ENCODE results near the gene GNAS-AS1.

GNAS-AS1 gene

DNA sequence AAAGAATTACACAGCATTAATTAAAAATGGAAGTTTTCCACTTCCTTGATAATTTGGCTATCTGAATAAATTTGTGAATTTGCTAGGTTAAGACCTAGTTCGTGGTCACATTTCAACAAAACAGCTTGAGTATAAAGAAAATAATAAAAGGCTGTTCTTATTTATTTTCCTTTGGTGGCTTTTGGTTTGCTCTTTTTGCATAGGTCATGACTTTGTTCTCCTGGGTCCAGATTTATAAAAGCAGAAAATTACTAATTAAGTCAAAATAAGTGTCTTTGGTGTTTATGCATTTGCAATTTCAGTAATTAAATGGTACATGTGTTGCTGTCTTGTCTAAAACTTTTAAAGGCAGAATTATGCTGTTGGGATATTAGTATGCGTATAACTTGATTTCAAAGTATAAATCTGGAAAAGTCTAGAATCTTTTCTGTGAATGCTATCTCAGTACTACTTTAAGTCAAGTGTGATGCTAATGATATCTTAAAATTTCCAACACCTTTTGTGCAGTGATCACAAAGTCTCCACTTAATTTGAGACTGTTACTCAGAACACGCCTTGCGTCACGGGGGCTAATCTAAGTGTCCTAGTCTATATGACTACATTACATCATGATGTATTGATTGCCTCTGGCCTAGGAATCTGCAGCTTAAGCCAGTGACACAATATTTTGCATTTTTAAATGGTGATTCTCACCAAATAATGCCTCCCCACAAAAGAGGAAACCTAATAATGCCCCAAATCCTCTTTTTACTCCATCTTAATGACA lies 42.8 kb upstream of the GNAS-AS1 start:
- FAIRE-seq (peak; percentile 9), DNase-seq (ENCODE audit: insufficient read length, low spot score) (no peak)
- no peak for TF ChIP-seq TAF1 (IDR thresholded peaks at IDR 0.05; ENCODE audit: low read depth, low read length)
- no peak for TF ChIP-seq POLR2AphosphoS5 (IDR thresholded peaks at IDR 0.05; ENCODE audit: low read depth, low read length)
- no peak for TF ChIP-seq POLR2A (IDR thresholded peaks at IDR 0.05; ENCODE audit: low read depth, low read length)
- TF ChIP-seq POU2F2 (IDR thresholded peaks at IDR 0.05; ENCODE audit: low read depth, low read length), result no peak
- TF ChIP-seq PAX5 (IDR thresholded peaks at IDR 0.05; ENCODE audit: insufficient read depth, low read length, severe bottlenecking), result no peak
- TF ChIP-seq SPI1 (IDR thresholded peaks at IDR 0.05; ENCODE audit: low read depth, low read length), result no peak

DNA sequence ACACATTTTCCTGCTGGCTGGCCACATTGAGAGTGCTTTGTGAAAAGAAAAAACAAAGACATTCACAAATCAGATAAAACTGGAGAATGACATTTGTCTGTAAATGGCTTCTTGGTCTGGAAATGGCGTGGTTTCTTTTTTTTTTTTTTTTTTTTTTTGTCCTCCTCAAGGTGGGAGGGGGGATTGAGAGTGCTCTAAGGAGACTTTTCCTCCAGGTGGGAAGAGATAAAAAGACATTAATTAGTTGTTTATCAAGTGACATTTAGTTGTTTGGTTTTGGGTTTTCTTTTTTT lies 42.2 kb upstream of the GNAS-AS1 start:
- FAIRE-seq (no peak), DNase-seq (ENCODE audit: insufficient read length, low spot score) (no peak)
- TF ChIP-seq TAF1 (IDR thresholded peaks at IDR 0.05; ENCODE audit: low read depth, low read length) (no peak), POLR2A (IDR thresholded peaks at IDR 0.05; ENCODE audit: low read depth, low read length) (no peak), SPI1 (IDR thresholded peaks at IDR 0.05; ENCODE audit: low read depth, low read length) (no peak), POLR2AphosphoS5 (IDR thresholded peaks at IDR 0.05; ENCODE audit: low read depth, low read length) (no peak), PAX5 (IDR thresholded peaks at IDR 0.05; ENCODE audit: insufficient read depth, low read length, severe bottlenecking) (no peak), POU2F2 (IDR thresholded peaks at IDR 0.05; ENCODE audit: low read depth, low read length) (no peak)

DNA sequence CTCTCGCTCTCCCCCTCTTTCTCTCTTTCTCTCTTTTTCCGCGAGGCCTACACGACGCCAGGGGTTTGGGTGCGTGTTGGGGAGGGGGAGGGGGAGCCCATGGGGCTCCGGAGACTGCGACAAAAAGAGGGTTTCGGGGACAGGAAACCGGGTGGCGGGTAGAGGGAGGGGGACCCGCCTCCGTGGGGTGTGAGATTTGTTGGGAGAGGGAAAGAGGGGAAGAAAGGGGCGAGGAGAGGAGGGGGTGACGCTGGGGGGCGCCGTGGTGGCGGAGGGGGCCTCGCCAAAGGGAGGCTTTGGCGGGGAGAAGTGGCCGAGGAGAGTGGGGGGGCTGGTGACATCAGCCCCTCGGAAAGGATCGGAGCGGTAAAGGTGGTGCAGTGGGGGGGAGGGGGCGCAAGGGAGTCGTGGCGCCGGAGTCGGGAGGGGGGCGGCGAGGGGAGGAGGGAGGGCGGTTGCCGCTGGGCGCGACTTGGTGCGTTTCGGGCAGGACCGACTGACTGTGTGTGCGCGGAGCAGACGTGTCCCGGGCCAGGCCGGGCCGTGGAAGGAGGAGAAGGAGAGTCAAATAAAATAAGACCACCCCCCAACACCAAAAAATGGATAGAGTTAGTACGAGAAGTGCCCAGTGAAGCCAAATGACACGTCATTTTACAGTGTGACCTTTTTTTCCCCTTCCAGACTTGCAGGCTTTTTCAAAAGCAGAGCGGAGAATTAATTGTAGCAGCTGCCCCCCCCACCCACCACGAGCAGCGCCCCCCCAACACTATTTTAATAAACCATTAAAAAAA lies 41.6 kb upstream of the GNAS-AS1 start:
- peak; percentile 65 for DNase-seq (ENCODE audit: insufficient read length, low spot score)
- TF ChIP-seq POU2F2 (IDR thresholded peaks at IDR 0.05; ENCODE audit: low read depth, low read length), result no peak
- peak; percentile 74 for TF ChIP-seq POLR2A (IDR thresholded peaks at IDR 0.05; ENCODE audit: low read depth, low read length)
- TF ChIP-seq POLR2AphosphoS5 (IDR thresholded peaks at IDR 0.05; ENCODE audit: low read depth, low read length), result no peak; the same call in 1 of the 2 replicates
- peak; percentile 81 for FAIRE-seq

DNA sequence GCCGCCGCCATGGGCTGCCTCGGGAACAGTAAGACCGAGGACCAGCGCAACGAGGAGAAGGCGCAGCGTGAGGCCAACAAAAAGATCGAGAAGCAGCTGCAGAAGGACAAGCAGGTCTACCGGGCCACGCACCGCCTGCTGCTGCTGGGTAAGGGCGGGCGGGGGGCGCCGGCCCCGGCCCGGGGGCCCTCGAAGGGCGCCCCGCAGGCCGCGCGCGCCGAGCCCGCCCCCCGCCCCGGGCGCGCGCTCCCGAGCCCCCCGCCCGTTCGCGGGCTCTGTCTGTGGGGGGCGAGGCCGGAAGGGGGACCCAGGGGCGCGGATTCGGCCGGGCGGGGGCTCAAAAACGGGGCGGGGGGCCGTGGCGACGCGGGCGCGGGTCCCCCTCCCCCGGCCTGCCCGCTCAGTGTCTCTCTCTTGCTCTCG lies 41.0 kb upstream of the GNAS-AS1 start:
- no peak for FAIRE-seq
- peak; percentile 22 for DNase-seq (ENCODE audit: insufficient read length, low spot score)
- TF ChIP-seq SPI1 (IDR thresholded peaks at IDR 0.05; ENCODE audit: low read depth, low read length) (no peak), PAX5 (IDR thresholded peaks at IDR 0.05; ENCODE audit: insufficient read depth, low read length, severe bottlenecking) (no peak), POLR2A (IDR thresholded peaks at IDR 0.05; ENCODE audit: low read depth, low read length) (no peak), TAF1 (IDR thresholded peaks at IDR 0.05; ENCODE audit: low read depth, low read length) (no peak), POLR2AphosphoS5 (IDR thresholded peaks at IDR 0.05; ENCODE audit: low read depth, low read length) (no peak), POU2F2 (IDR thresholded peaks at IDR 0.05; ENCODE audit: low read depth, low read length) (no peak)

DNA sequence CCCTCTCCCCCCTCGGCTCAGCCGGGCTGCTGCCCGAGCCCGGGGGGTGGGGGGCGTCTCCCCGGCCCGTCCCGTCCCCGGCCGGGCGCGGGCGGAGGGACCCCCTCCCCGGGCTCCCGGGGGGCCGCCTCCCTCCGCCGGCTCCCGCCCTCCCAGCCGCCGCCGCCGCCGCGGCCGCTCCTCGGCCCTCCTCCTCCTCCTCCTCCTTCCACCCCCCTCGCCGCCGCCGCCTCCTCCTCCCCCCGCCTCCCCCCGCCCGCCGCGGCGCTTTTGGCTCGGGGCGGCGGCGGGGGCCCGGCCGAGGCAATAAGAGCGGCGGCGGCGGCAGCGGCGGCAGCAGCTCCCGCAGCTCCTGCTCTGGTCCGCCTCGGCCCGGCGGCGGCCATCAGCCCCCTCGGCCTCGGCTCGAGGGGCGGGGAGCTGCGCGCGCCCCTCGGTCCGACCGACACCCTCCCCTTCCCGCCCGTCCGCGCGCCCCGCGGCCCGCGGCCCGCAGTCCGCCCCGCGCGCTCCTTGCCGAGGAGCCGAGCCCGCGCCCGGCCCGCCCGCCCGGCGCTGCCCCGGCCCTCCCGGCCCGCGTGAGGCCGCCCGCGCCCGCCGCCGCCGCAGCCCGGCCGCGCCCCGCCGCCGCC lies 40.5 kb upstream of the GNAS-AS1 start:
- TF ChIP-seq POU2F2 (IDR thresholded peaks at IDR 0.05; ENCODE audit: low read depth, low read length), result no peak
- TF ChIP-seq POLR2AphosphoS5 (IDR thresholded peaks at IDR 0.05; ENCODE audit: low read depth, low read length), result peak; percentile 55; the same call in 1 of the 2 replicates
- no peak for TF ChIP-seq PAX5 (IDR thresholded peaks at IDR 0.05; ENCODE audit: insufficient read depth, low read length, severe bottlenecking)
- peak; percentile 37 for TF ChIP-seq POLR2A (IDR thresholded peaks at IDR 0.05; ENCODE audit: low read depth, low read length)
- DNase-seq (ENCODE audit: insufficient read length, low spot score) (peak; percentile 61), FAIRE-seq (no peak)

DNA sequence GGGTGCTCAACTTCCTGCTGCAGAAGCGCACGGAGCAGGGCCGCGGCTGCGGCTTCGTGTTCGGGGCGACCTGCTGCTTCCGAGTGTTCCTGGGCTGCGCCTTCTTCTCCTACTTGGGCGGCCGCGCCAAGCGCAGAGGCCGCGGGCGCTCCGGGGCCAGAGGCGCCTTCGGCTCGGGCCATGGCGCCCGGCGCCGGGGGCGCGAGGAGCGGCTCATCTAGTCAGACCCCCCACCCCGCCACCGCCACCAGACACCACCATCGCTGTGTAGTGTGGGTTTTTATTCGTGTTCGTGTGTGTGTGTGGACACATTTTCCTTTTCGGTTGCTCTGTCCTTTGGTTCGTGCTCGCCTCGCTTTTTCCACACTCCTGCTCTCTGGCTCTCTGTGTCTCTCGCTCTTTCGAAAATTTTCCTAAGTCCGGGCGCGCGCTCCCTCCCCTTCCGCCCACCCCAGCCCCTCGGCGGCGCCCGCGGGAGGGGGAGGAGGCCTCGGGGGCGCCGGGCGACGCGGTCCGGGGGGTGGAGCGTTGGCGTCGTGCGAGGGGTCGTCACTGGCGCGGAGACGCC lies 39.9 kb upstream of the GNAS-AS1 start:
- DNase-seq (ENCODE audit: insufficient read length, low spot score), result peak; percentile 35
- 0 out of 2 replicates have a peak, but pooled peaks have one; percentile 29 for TF ChIP-seq POLR2AphosphoS5 (IDR thresholded peaks at IDR 0.05; ENCODE audit: low read depth, low read length)
- no peak; the same call in 1 of the 2 replicates for TF ChIP-seq TAF1 (IDR thresholded peaks at IDR 0.05; ENCODE audit: low read depth, low read length)
- peak; percentile 63 for FAIRE-seq

DNA sequence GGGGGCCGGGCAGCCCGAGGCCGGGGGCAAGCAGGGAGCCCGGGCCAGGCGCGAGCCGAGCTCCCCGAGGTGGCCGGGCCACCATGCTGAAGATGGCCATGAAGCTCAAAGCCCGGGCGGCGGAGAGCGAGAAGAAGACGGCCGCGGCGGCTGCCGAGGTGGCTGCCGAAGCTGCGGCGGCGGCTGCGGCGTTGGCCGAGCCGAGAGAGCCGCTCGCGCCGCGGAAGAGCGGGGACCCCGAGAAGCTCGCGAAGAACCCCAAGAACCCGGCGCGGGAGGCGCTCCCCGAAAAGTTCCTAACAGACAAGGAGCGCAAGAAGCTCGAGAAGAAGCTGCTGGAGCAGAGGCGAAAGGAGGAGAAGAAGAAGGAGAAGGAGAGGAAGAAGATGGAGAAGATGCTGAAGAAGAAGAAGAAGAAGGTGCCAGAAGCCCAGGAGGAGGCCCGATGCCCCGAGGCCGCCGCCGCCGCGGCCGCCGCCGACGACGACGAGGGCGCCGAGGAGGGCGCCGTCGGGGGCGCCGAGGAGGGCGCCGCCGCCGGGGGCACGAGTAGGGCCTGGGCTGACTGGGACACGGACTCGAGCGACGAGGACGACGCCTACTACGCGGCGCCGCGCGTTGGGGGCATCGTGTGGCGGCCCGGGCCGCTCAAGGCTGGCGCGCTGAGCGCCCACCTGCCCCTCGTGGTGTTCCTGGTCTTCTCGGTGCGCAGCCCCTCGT lies 39.3 kb upstream of the GNAS-AS1 start:
- no peak for FAIRE-seq
- no peak for DNase-seq (ENCODE audit: insufficient read length, low spot score)
- TF ChIP-seq POU2F2 (IDR thresholded peaks at IDR 0.05; ENCODE audit: low read depth, low read length) (no peak), POLR2A (IDR thresholded peaks at IDR 0.05; ENCODE audit: low read depth, low read length) (no peak)

DNA sequence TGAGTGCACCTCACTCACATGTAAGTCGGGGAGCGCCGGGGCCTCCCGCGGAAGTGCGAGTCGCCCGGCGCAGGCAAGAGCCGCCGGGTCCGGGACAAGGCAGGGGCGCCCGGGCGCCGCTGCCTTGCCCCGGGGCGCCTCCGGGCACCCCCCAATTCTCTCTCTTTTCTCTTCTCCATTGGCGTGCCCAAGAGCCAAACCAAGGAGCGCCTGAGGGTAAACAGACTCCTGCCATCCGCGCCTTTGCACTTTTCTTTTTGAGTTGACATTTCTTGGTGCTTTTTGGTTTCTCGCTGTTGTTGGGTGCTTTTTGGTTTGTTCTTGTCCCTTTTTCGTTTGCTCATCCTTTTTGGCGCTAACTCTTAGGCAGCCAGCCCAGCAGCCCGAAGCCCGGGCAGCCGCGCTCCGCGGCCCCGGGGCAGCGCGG lies 38.6 kb upstream of the GNAS-AS1 start:
- FAIRE-seq (no peak), DNase-seq (ENCODE audit: insufficient read length, low spot score) (no peak)
- TF ChIP-seq POLR2A (IDR thresholded peaks at IDR 0.05; ENCODE audit: low read depth, low read length) (no peak), POLR2AphosphoS5 (IDR thresholded peaks at IDR 0.05; ENCODE audit: low read depth, low read length) (no peak), PAX5 (IDR thresholded peaks at IDR 0.05; ENCODE audit: insufficient read depth, low read length, severe bottlenecking) (no peak)

DNA sequence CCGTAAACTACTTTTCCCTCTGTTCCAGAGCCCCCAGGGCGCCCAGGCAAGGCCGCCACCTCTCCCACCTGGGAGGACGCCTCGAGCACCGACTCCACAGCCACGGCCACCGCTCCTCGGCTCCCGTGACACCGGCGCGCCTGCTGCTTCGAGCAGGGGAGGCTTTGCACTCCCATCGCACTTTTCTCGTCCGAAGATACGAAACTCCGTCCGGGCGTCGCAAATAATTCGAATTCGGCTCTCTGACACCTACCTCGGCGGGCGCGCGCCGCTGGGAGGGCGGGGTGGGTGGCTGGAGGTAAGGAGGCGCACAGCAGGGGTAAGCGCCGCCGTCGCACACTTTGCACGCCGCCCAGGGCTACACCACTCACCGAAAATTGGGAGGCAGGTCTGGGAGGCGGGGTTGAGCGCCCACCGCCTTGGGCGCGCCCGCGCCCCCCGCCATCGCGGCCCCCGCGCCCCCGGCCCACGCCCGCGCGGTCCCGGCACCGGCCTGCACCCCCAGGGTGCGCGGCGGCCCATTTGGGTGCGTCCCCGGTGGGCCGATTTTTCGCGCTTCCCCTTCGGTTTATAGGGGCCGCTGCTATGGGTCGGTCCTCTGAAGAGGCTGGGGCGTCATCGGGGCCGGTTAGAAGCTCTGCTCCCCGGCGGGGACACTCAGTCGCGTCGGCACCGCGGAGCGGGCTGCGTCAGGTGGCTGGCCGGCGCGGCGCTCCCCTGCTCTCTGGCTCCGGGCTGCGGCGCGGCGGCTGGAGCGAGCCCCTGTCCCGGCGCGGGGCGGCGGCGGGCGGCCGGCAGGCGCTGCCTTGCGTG lies 38.0 kb upstream of the GNAS-AS1 start:
- DNase-seq (ENCODE audit: insufficient read length, low spot score) (peak; percentile 71), FAIRE-seq (peak; percentile 47)

More for the DNA sequence above, 38.0 kb upstream of the GNAS-AS1 start:
- TF ChIP-seq TAF1 (IDR thresholded peaks at IDR 0.05; ENCODE audit: low read depth, low read length) (peak; percentile 95), SPI1 (IDR thresholded peaks at IDR 0.05; ENCODE audit: low read depth, low read length) (no peak), POU2F2 (IDR thresholded peaks at IDR 0.05; ENCODE audit: low read depth, low read length) (peak; percentile 79; the same call in 1 of the 2 replicates), POLR2AphosphoS5 (IDR thresholded peaks at IDR 0.05; ENCODE audit: low read depth, low read length) (peak; percentile 97), PAX5 (IDR thresholded peaks at IDR 0.05; ENCODE audit: insufficient read depth, low read length, severe bottlenecking) (no peak), POLR2A (IDR thresholded peaks at IDR 0.05; ENCODE audit: low read depth, low read length) (peak; percentile 98)
